ENCODE measurements around the gene CASTOR2.

- TF ChIP-seq CTCF (IDR thresholded peaks at IDR 0.05; ENCODE audit: borderline replicate concordance, extremely low read depth, low read length, poor library complexity, severe bottlenecking) (no peak), EZH2 (IDR thresholded peaks at IDR 0.05; ENCODE audit: borderline replicate concordance, low read depth, low read length, severe bottlenecking) (no peak)
Measured at GRCh38 chr7:75049817-75050216, 85.3 kb downstream of the CASTOR2 start.

Measured in DND-41 (cell line).